Spleen (tissue), 11 donors: ENCODE measurements around the gene TJP1. TPM values are rescaled to one million over a fixed set of nuclear protein-coding genes. Genes with fewer than 3 reads are reported as not detected.

Experiments used
- DNase-seq: peaks from one replicate; pipeline ENCODE4 v3.0.0-alpha.2; 2020
- H3K27ac ChIP-seq, 8 donors: fragments of 200-600 bp; sonication (generic) in 7 of 8; 1 replicate in 4 of 8; 2 replicates in 4 of 8; pipeline versions ENCODE4 v1.5.0 to v1.8.0; 2016 to 2021; ENCODE audit warnings: inconsistent platforms in 4 of 8, mild to moderate bottlenecking in 4 of 8, moderate library complexity in 1 of 8
- H3K27me3 ChIP-seq, 7 donors: fragments of 200-600 bp; sonication (generic) in 6 of 7; replicated peaks in 1 of 7; 1 replicate in 4 of 7; 2 replicates in 3 of 7; pipeline versions ENCODE4 v1.5.0 to v1.8.0; 2016 to 2021; ENCODE audit warnings: inconsistent platforms in 3 of 7, mild to moderate bottlenecking in 1 of 7
- H3K36me3 ChIP-seq, 6 donors: fragments of 200-600 bp; sonication (generic) in 5 of 6; 1 replicate in 4 of 6; 2 replicates in 2 of 6; pipeline versions ENCODE4 v1.5.0 to v1.8.0; 2016 to 2021; ENCODE audit warnings: inconsistent platforms in 2 of 6
- H3K4me1 ChIP-seq, 6 donors: fragments of 200-600 bp; sonication (generic) in 5 of 6; 1 replicate in 3 of 6; 2 replicates in 3 of 6; pipeline versions ENCODE4 v1.5.0 to v1.8.0; 2016 to 2021; ENCODE audit warnings: inconsistent platforms in 3 of 6
- H3K4me3 ChIP-seq, 8 donors: fragments of 200-600 bp; sonication (generic) in 7 of 8; 1 replicate in 4 of 8; 2 replicates in 4 of 8; pipeline versions ENCODE4 v1.5.0 to v1.8.0; 2016 to 2021; ENCODE audit warnings: inconsistent platforms in 4 of 8, mild to moderate bottlenecking in 4 of 8, moderate library complexity in 2 of 8
- H3K9me3 ChIP-seq, 8 donors: fragments of 200-600 bp; sonication (generic) in 7 of 8; 1 replicate in 4 of 8; 2 replicates in 4 of 8; pipeline versions ENCODE4 v1.5.0 to v1.8.0; 2016 to 2021; ENCODE audit warnings: inconsistent platforms in 4 of 8
- POLR2A ChIP-seq, 3 donors: fragments of 450-650 bp; IDR thresholded peaks; one replicate each; pipeline ENCODE4 v1.5.1; 2017; ENCODE audit warnings: antibody characterized with exemption in 3 of 3, mild to moderate bottlenecking in 1 of 3
- POLR2AphosphoS5 ChIP-seq, 3 donors: sonication (generic); formaldehyde crosslinking; IDR thresholded peaks; one replicate each; pipeline ENCODE4 v1.5.1; 2017; ENCODE audit warnings: antibody characterized with exemption in 3 of 3
- WGBS, 5 donors: extraction: QIAGEN DNeasy Blood & Tissue Kit in 3 of 5; methylation state at CpG; one replicate each; pipeline versions ENCODE4 v1.1.5 to v1.1.7; 2013 to 2018; 5-methylcytosine and 5-hydroxymethylcytosine counted together
- intact Hi-C: fragments of 100-400 bp; cut with DNase I; formaldehyde crosslinking; loops from one replicate; pipeline ENCODE4 v1.15.0; 2023; ENCODE audit warnings: low total_unique reads
- polyA plus RNA-seq, 3 donors: library from polyadenylated mRNA; stranded (reverse); fragments of 200-250 nt; gene quantifications; one replicate each; pipeline ENCODE4 v1.2.1, GENCODE V29; 2013
- total RNA-seq, 7 donors: library from RNA; depleted of rRNA in 3 of 7; stranded (reverse); fragments of >200 nt in 3 of 7; fragmentation: NEBNext Ultra II Directional in 4 of 7; extraction: Animal tissue kit (Norgen Biotek cat#: 25700) in 4 of 7; gene quantifications; one replicate each; pipeline versions ENCODE4 v1.1.0 to v1.2.1, GENCODE V29; 2016 to 2021
- TF ChIP-seq, protein P1 (sequence below), 11 experiments: fragments of 200-600 bp in 7 of 11; fragments of 450-650 bp in 4 of 11; sonication (generic) in 4 of 11; IDR thresholded peaks in 8 of 11; conservative IDR thresholded peaks in 3 of 11; 1 replicate in 7 of 11; 2 replicates in 4 of 11; pipeline versions ENCODE4 v1.4.0 to v1.8.0; 2016 to 2021; ENCODE audit warnings: antibody characterized with exemption in 11 of 11, inconsistent platforms in 4 of 11, mild to moderate bottlenecking in 1 of 11
- donor health status: healthy with polysubstance abuse.
- donor health status: DM: no; HTN: no; CAD: no; lungs with moderate emphysema.
- donor health status: DM: no; HTN: no; CAD: no.
- donor health status: Bipolar disorder and iron deficiency.
- donor health status: healthy.
- donor health status: DM: no; HTN: no; CAD: no.
- donor health status: DM: yes; HTN: yes; CAD: no.

Gene TJP1
- total and polyA plus RNA-seq, 10 donors = 2.9 to 71.8 (median 49.7) TPM

DNA sequence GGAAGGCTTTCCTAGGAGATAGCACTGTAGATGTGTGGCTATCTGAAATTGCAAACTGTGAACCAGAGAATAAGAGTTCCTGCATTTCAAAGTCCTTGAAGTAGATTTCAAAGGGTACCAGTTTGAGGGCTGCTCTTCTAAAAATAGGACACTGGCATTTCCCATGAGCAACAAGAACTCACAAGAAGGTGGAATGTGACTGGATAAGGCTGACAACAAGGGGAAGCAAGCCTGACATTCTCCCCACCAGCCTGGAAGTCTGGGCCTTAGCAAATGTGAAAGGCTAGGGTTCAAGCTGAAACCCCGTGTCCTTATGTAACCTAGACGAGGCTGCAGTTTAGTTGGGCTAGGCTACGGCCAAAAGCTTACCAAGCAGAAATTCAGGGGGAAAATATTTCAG lies 18.7 kb upstream of the TJP1 start:
- Histone ChIP-seq H3K27me3 (peaks cover 0 to 42% (median 0%) of the 10 kb centered on the region in 7 donors), H3K36me3 (no peaks in the 10 kb centered on the region), H3K4me1 (peaks cover 0 to 3% (median 0%) of the 10 kb centered on the region in 6 donors), H3K4me3 (no peak overlapping the region), H3K9me3 (peaks cover 0 to 4% (median 0%) of the 10 kb centered on the region in 8 donors), H3K27ac (no peak overlapping the region)
- TF ChIP-seq, protein P1, sequence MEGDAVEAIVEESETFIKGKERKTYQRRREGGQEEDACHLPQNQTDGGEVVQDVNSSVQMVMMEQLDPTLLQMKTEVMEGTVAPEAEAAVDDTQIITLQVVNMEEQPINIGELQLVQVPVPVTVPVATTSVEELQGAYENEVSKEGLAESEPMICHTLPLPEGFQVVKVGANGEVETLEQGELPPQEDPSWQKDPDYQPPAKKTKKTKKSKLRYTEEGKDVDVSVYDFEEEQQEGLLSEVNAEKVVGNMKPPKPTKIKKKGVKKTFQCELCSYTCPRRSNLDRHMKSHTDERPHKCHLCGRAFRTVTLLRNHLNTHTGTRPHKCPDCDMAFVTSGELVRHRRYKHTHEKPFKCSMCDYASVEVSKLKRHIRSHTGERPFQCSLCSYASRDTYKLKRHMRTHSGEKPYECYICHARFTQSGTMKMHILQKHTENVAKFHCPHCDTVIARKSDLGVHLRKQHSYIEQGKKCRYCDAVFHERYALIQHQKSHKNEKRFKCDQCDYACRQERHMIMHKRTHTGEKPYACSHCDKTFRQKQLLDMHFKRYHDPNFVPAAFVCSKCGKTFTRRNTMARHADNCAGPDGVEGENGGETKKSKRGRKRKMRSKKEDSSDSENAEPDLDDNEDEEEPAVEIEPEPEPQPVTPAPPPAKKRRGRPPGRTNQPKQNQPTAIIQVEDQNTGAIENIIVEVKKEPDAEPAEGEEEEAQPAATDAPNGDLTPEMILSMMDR (IDR thresholded peaks at IDR 0.05 in 8 of 11, conservative IDR thresholded peaks at IDR 0.05 in 3 of 11) = no peak
- DNase-seq = no peak
- intact Hi-C loops = no loop called here
- 48 to 66% (median 59%) methylated on average over 3 of the region's 3 CpGs for WGBS, 5 donors

DNA sequence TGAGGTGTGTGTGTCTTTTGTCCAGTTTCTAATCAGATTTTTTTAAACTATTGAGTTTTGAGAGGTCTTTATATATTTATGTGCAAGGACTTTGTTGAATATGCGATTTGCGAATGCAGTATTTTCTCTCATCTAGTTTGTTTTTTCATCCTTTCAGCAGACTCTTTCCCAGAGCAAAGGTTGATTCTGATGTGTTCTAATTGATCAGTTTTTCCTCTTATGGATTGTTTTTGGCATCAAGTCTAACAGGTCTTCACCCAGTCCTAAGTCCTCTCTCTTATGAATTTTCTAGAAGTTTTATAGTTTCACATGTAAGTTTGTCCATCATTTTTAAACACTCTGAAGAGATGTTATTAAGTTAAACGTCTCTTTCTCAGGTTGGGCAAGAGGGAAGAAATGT lies 17.8 kb upstream of the TJP1 start:
- no peak for DNase-seq
- Histone ChIP-seq H3K9me3 (no peaks in the 10 kb centered on the region), H3K4me1 (peaks cover 0 to 10% (median 0%) of the 10 kb centered on the region in 6 donors), H3K27ac (no peak overlapping the region), H3K27me3 (peaks cover 0 to 41% (median 0%) of the 10 kb centered on the region in 7 donors), H3K36me3 (no peaks in the 10 kb centered on the region), H3K4me3 (no peak overlapping the region)
- 85 to 96% (median 87%) methylated on average over 3 of the region's 3 CpGs for WGBS, 5 donors
- TF ChIP-seq, protein P1 (IDR thresholded peaks at IDR 0.05 in 8 of 11, conservative IDR thresholded peaks at IDR 0.05 in 3 of 11) = no peak
- TF ChIP-seq POLR2A (IDR thresholded peaks at IDR 0.05) = no peak
- no peak for TF ChIP-seq POLR2AphosphoS5 (IDR thresholded peaks at IDR 0.05)
- intact Hi-C loops = no loop called here

DNA sequence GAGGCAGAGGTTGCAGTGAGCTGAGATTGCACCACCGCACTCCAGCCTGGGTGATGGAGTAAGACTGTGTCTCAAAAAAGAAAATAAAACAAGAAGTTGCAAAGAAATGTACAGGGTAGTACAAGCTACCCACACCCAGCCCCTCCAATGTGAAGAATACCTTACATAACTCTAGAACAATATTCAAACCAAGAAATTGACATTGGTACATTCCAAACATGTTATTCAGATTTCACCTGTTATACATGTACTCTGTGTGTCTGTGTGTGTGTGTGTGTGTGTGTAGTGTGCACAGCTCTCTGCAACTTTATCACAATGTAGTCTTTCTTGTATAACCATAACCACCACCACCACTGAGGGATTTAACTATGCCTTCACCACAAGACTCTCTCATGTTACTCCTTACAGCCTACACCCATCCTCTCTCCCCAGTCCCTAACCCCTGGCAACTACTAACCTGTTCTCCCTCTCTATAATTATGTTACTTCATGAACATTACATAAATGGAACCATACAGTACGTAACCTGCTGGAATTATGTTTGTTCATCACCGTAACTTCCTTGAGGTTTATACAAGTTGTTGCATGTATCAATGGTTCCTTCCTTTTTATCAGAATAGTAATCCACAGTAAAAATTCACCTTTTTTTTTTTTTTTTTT lies 16.2 kb upstream of the TJP1 start:
- TF ChIP-seq, protein P1 (IDR thresholded peaks at IDR 0.05 in 8 of 11, conservative IDR thresholded peaks at IDR 0.05 in 3 of 11) = no peak
- TF ChIP-seq POLR2A (IDR thresholded peaks at IDR 0.05) (no peak), POLR2AphosphoS5 (IDR thresholded peaks at IDR 0.05) (no peak)
- peaks cover 0 to 16% (median 0%) of the 10 kb centered on the region in 6 donors for H3K4me1 ChIP-seq
- no peak for DNase-seq
- no peaks in the 10 kb centered on the region for H3K36me3 ChIP-seq
- intact Hi-C loops = loop anchor here (10.0 kb wide), 1 partner anchor 76 kb away; no protein-coding TSS in a partner anchor
- H3K27me3 ChIP-seq = peaks cover 0 to 44% (median 0%) of the 10 kb centered on the region in 7 donors
- H3K4me3 ChIP-seq = no peak overlapping the region
- 89 to 96% (median 91%) methylated on average over 3 of the region's 3 CpGs for WGBS, 5 donors
- no peak overlapping the region for H3K27ac ChIP-seq
- no peaks in the 10 kb centered on the region for H3K9me3 ChIP-seq

DNA sequence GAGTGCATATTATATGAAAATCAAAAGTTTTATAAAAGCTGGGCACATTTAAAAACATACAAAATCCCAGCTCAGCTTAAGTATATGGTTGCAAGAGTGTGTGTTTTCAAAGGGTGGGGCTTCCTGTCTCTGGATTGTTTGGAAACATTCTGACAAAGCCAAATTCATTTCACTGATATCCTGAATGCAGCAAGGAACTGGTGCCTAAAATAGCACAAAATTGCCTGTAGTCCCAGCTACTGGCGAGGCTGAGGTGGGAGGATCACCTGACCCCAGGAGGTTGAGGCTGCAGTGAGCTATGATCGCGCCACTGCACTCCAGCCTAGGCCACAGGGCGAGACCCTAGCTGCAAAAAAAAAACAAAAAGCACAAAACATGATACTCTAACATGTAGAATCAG lies 13.0 kb upstream of the TJP1 start:
- no peaks in the 10 kb centered on the region for H3K36me3 ChIP-seq
- H3K9me3 ChIP-seq = peaks cover 0 to 16% (median 0%) of the 10 kb centered on the region in 8 donors
- no peak for TF ChIP-seq POLR2AphosphoS5 (IDR thresholded peaks at IDR 0.05)
- no peak for TF ChIP-seq POLR2A (IDR thresholded peaks at IDR 0.05)
- TF ChIP-seq, protein P1 (IDR thresholded peaks at IDR 0.05 in 8 of 11, conservative IDR thresholded peaks at IDR 0.05 in 3 of 11) = no peak
- WGBS, 5 donors = 51 to 69% (median 65%) methylated on average over 4 of the region's 4 CpGs
- H3K27me3 ChIP-seq = peaks cover 0 to 71% (median 0%) of the 10 kb centered on the region in 7 donors
- peak overlapping the region in 3 of 8 donors; percentile 0 to 37 (median 19) for H3K27ac ChIP-seq
- H3K4me3 ChIP-seq = no peak overlapping the region
- DNase-seq = no peak
- H3K4me1 ChIP-seq = peaks cover 0 to 16% (median 0%) of the 10 kb centered on the region in 6 donors
- intact Hi-C loops = loop anchor here (10.0 kb wide), 1 partner anchor 80 kb away; no protein-coding TSS in a partner anchor
